Keratinocyte (primary cell): ENCODE measurements around the gene ZC3HAV1L.

Experiments used
- CTCF ChIP-seq, 3 experiments: IDR thresholded peaks in 1 of 3; conservative IDR thresholded peaks in 1 of 3; optimal IDR thresholded peaks in 1 of 3; 2 replicates in 2 of 3; 3 replicates in 1 of 3; pipeline versions ENCODE3 to v1.5.1; 2011; ENCODE audit warnings: low read length in 3 of 3, mild to moderate bottlenecking in 3 of 3, moderate library complexity in 2 of 3, control low read depth in 1 of 3, inconsistent platforms in 1 of 3; ENCODE audit not compliant: insufficient read depth in 2 of 3; ENCODE audit errors: extremely low read depth in 1 of 3
- EZH2 ChIP-seq: IDR thresholded peaks from one replicate; pipeline ENCODE4 v1.6.1; 2012; ENCODE audit warnings: inconsistent platforms, mild to moderate bottlenecking, low read length, moderate library complexity

DNA sequence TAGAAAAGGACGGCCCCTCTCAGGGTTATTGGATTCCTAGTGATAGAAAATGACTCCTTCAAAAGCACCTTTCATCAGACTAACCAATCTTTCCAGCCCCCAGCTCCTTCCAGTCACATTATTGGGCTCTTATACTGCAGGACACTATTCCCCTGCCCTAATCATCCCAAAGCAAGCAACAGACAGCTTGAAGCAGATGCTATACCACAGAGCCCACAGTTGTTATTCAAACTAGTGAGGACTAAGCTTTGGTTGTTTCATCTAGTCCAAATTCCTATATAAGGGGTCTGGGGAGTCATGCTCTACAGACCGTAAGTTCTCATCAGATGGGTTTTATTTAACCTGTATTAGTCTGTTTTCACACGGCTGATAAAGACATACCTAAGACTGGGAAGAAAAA, 24.5 kb downstream of the ZC3HAV1L start:
- TF ChIP-seq EZH2 (no peak), CTCF (optimal IDR thresholded peaks at IDR 0.05 in 1 of 3, IDR thresholded peaks at IDR 0.05 in 1 of 3, conservative IDR thresholded peaks at IDR 0.05 in 1 of 3; ENCODE audit: extremely low read depth in 1 of 3, insufficient read depth in 2 of 3, low read length in 3 of 3) (no peak)
